Mucosa of descending colon (tissue), 3 donors: ENCODE results near the gene MAST4. TPM values are rescaled to one million over a fixed set of nuclear protein-coding genes. Genes with fewer than 3 reads are reported as not detected.
A peak's percentile ranks its signal among the peaks of the same experiment; 100 is the strongest.

Source experiments
- ATAC-seq: fragments of 200-7000 bp; cut with Tn5 transposase; one replicate; pipeline ENCODE4 v1.9.1; 2020; ENCODE audit warnings: mild to moderate bottlenecking, moderate library complexity
- DNase-seq, 3 donors: peaks; one replicate each; pipeline ENCODE4 v3.0.0-alpha.2; 2020
- H3K36me3 ChIP-seq: fragments of 200-600 bp; one replicate; pipeline ENCODE4 v1.8.0; 2021; ENCODE audit warnings: low read depth, mild to moderate bottlenecking
- H3K4me1 ChIP-seq: fragments of 200-600 bp; one replicate; pipeline ENCODE4 v1.8.0; 2021; ENCODE audit warnings: low read depth, mild to moderate bottlenecking
- H3K4me3 ChIP-seq: fragments of 200-600 bp; one replicate; pipeline ENCODE4 v1.8.0; 2021; ENCODE audit warnings: mild to moderate bottlenecking
- H3K9me3 ChIP-seq: fragments of 200-600 bp; one replicate; pipeline ENCODE4 v1.8.0; 2021; ENCODE audit warnings: mild to moderate bottlenecking
- intact Hi-C, 2 donors: fragments of 100-400 bp; cut with DNase I in 1 of 2; cut with micrococcal nuclease in 1 of 2; formaldehyde crosslinking; loops; one replicate each; pipeline versions ENCODE4 v1.11.0 to v1.11.1; 2022; cut with DNase I, micrococcal nuclease
- total RNA-seq, 3 donors: library from RNA; stranded (reverse); fragmentation: NEBNext Ultra II Directional in 2 of 3; extraction: Animal tissue kit (Norgen Biotek cat#: 25700) in 2 of 3; gene quantifications; one replicate each; pipeline versions ENCODE4 v1.2.1 to v1.2.4, GENCODE V29; 2021 to 2023
- TF ChIP-seq, protein P1 (sequence below): fragments of 200-600 bp; IDR thresholded peaks from one replicate; pipeline ENCODE4 v1.8.0; 2022; ENCODE audit warnings: antibody characterized with exemption, mild to moderate bottlenecking
- donor health status: DM: no; HTN: no; CAD: no; lungs with moderate emphysema.
- donor health status: DM: no; HTN: no; CAD: no.
- donor health status: DM: no; HTN: yes; CAD: no.

The MAST4 gene
- total RNA-seq, 3 donors from 2014 or later: 16.2 to 34.0 (median 22.5) TPM

GRCh38 chr5:66891184-66891925, 295.2 kb downstream of the MAST4 start:
- Histone ChIP-seq H3K4me3 (no peak overlapping the region), H3K4me1 (no peaks in the 10 kb centered on the region), H3K36me3 (no peaks in the 10 kb centered on the region), H3K9me3 (no peaks in the 10 kb centered on the region)
- intact Hi-C loops: no loop called here
- TF ChIP-seq, protein P1, sequence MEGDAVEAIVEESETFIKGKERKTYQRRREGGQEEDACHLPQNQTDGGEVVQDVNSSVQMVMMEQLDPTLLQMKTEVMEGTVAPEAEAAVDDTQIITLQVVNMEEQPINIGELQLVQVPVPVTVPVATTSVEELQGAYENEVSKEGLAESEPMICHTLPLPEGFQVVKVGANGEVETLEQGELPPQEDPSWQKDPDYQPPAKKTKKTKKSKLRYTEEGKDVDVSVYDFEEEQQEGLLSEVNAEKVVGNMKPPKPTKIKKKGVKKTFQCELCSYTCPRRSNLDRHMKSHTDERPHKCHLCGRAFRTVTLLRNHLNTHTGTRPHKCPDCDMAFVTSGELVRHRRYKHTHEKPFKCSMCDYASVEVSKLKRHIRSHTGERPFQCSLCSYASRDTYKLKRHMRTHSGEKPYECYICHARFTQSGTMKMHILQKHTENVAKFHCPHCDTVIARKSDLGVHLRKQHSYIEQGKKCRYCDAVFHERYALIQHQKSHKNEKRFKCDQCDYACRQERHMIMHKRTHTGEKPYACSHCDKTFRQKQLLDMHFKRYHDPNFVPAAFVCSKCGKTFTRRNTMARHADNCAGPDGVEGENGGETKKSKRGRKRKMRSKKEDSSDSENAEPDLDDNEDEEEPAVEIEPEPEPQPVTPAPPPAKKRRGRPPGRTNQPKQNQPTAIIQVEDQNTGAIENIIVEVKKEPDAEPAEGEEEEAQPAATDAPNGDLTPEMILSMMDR: no peak
- ATAC-seq (peak; percentile 88), DNase-seq (peak in 1 of 3 donors; percentile 59)

- no peaks in the 10 kb centered on the region for H3K9me3 ChIP-seq
- H3K4me3 ChIP-seq: no peak overlapping the region
- TF ChIP-seq, protein P1: no peak
- ATAC-seq (no peak), DNase-seq (no peak)
- no peaks in the 10 kb centered on the region for H3K4me1 ChIP-seq
- intact Hi-C loops: no loop called here
- no peaks in the 10 kb centered on the region for H3K36me3 ChIP-seq
Observed at GRCh38 chr5:66892716-66893115, 296.5 kb downstream of the MAST4 start.

DNA sequence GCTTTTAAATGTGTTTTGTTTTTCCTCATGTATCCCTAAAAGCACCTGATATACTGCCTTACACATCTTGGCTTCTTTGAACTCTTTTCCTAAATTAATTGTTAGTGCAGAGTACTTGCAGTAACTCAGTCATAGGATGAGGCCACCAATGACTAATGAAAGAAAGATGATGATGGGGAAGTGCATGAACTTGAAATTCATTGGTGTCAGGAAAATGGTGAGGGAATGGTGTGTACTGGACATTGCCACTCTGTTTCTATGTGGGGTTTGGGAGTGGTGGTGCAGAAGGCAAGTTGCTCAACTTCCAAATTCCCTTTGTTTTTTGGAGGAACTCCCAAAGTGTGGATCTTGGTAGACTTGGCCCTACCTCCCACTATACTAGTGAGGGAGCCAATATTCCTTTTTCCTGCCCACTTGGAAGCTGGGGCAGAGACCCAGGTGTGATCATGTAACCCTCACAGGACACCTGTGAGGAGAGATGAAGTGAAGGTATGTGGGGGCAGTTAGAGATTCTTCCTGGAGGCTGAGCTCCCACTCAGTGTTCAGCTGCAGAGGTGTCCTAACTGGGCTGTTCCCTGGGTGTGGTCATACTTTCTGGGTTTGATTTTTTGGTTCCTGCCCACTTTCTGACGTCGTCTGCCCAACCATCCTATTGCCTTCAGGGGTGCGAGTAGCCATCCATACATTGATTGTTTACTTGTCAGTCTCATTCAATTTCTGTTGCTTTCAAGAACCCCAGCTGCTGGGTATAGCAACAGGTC, 298.5 kb downstream of the MAST4 start:
- TF ChIP-seq, protein P1: no peak
- intact Hi-C loops: no loop called here
- Histone ChIP-seq H3K36me3 (no peaks in the 10 kb centered on the region), H3K9me3 (no peaks in the 10 kb centered on the region), H3K4me3 (no peak overlapping the region), H3K4me1 (no peaks in the 10 kb centered on the region)
- no peak for DNase-seq
- ATAC-seq: no peak

DNA sequence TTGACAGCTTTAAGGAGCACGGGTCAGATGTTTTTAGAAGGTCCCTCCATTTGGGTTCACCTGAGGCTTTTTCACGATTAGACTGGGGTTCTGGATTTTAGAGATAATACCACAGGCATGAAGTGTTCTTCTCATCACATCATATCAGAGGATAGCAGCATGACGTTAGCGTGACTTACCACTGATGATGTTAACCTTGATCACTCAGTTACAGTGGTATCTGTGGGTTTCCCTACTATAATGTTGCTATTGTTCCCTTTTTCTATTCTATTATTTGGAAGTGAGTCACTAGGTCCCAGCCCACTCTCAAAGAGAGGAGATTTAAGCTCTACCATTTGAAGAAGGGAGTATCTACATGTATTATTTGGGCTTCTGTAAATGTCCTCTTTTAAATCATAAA, 300.0 kb downstream of the MAST4 start:
- no peak for DNase-seq
- TF ChIP-seq, protein P1: no peak
- intact Hi-C loops: no loop called here
- Histone ChIP-seq H3K4me1 (no peaks in the 10 kb centered on the region), H3K36me3 (no peaks in the 10 kb centered on the region), H3K9me3 (no peaks in the 10 kb centered on the region), H3K4me3 (no peak overlapping the region)
- no peak for ATAC-seq

- H3K36me3 ChIP-seq: no peaks in the 10 kb centered on the region
- DNase-seq (no peak), ATAC-seq (no peak)
- H3K9me3 ChIP-seq: no peaks in the 10 kb centered on the region
- H3K4me3 ChIP-seq: no peak overlapping the region
- intact Hi-C loops: no loop called here
- TF ChIP-seq, protein P1: no peak
- no peaks in the 10 kb centered on the region for H3K4me1 ChIP-seq
Observed at GRCh38 chr5:66897356-66897755, 301.2 kb downstream of the MAST4 start.
